Epithelial cell of esophagus (primary cell): ENCODE data around the gene PCTP.
A peak's percentile ranks its signal among the peaks of the same experiment; 100 is the strongest.

Experiments
- DNase-seq: peaks from one replicate; pipeline ENCODE4 v3.0.0; 2010; ENCODE audit warnings: low read depth
- H3K4me3 ChIP-seq: 2 replicates; pipeline ENCODE4 v1.5.1; 2011; ENCODE audit warnings: mild to moderate bottlenecking, low read length, control low read depth
- CTCF ChIP-seq: IDR thresholded peaks from 2 replicates; pipeline ENCODE4 v1.5.1; 2011; ENCODE audit warnings: low read depth, mild to moderate bottlenecking, low read length, control low read depth, inconsistent platforms; ENCODE audit not compliant: insufficient read depth; ENCODE audit errors: missing control alignments

PCTP gene

GRCh38 chr17:55743103-55743679 is 7.7 kb upstream of the PCTP start:
- H3K4me3 ChIP-seq, result no peak overlapping the region
- peak; percentile 90 for DNase-seq
- TF ChIP-seq CTCF, result no peak

GRCh38 chr17:55745258-55745657 is 5.6 kb upstream of the PCTP start:
- TF ChIP-seq CTCF, result no peak
- no peak overlapping the region for H3K4me3 ChIP-seq
- no peak for DNase-seq

DNA sequence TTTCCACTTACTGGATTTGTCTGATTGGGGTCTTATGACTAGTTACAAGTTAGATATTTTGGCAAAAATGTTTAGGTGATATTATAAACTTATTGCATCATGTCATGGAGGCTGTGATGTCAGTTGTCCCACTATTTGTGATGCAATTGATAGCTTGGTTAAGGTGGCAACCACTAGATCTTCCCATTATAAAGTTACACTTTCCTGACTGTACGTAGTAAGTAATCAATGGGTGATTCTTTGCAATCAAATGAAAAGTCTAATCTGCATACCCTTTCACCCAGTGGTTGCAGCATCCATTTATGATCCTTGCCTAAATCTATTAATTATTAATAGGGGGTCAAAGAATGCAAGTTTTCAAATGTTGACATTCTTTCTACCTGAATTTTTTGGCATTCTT is 4.4 kb upstream of the PCTP start:
- DNase-seq, result no peak
- no peak for TF ChIP-seq CTCF
- no peak overlapping the region for H3K4me3 ChIP-seq

GRCh38 chr17:55747209-55747608 is 3.6 kb upstream of the PCTP start:
- no peak for TF ChIP-seq CTCF
- H3K4me3 ChIP-seq, result no peak overlapping the region
- no peak for DNase-seq

- TF ChIP-seq CTCF, result no peak
- no peak overlapping the region for H3K4me3 ChIP-seq
- DNase-seq, result no peak
Measured at GRCh38 chr17:55748841-55749240, 2.0 kb upstream of the PCTP start.

GRCh38 chr17:55749985-55750384 is 866 bp upstream of the PCTP start:
- H3K4me3 ChIP-seq, result no peak overlapping the region
- DNase-seq, result no peak
- TF ChIP-seq CTCF, result no peak

GRCh38 chr17:55751720-55752250 is 934 bp downstream of the PCTP start:
- peak overlapping the region; percentile 67 for H3K4me3 ChIP-seq
- peak; percentile 36 for DNase-seq
- no peak for TF ChIP-seq CTCF
